IMR-90 (cell line): Measurements from ENCODE around the gene PPDPF. TPM values are rescaled to one million over a fixed set of nuclear protein-coding genes. Genes with fewer than 3 reads are reported as not detected.

Experiments
- ATAC-seq: fragments of 200-7000 bp; cut with Tn5 transposase; 2 replicates; pipeline ENCODE4 v1.9.1; 2020; ENCODE audit warnings: low read depth, mild to moderate bottlenecking, moderate library complexity
- BruUV-seq: library from RNA; stranded (reverse); fragments of 400-500 nt; replicated peaks from 2 replicates; lab custom pipeline; 2021; lab: Mats Ljungman, UMichigan
- CTCF ChIA-PET: fragments of 300-600 bp; formaldehyde crosslinking; extraction: SDS; loops from one replicate; lab custom pipeline; 2021; ENCODE audit warnings: antibody characterized with exemption; lab: Yijun Ruan, JAX
- POLR2A ChIA-PET: fragments of 300-600 bp; sonication (Branson Sonifier 250); formaldehyde crosslinking; loops from one replicate; lab custom pipeline; 2022; ENCODE audit warnings: antibody characterized with exemption; ENCODE audit not compliant: unreplicated experiment; lab: Charles Lee
- DNase-seq: peaks from one replicate; pipeline ENCODE4 v3.0.0; 2013
- H2AFZ ChIP-seq: replicated peaks from 2 replicates; pipeline ENCODE3; 2013; ENCODE audit warnings: low read length, mild to moderate bottlenecking; ENCODE audit not compliant: poor library complexity
- H2AK5ac ChIP-seq: 2 replicates; pipeline ENCODE4 v1.6.1; 2013; ENCODE audit warnings: low read depth, low read length, inconsistent platforms
- H2AK9ac ChIP-seq: replicated peaks from 2 replicates; pipeline ENCODE3; 2013; ENCODE audit warnings: mild to moderate bottlenecking, low read depth, low read length, moderate library complexity; ENCODE audit not compliant: poor library complexity
- H2BK120ac ChIP-seq: 2 replicates; pipeline ENCODE4 v1.6.1; 2013; ENCODE audit warnings: low read depth, low read length, inconsistent platforms
- H2BK15ac ChIP-seq: 3 replicates; pipeline ENCODE4 v1.6.1; 2013; ENCODE audit warnings: low read depth, low read length, inconsistent platforms
- H2BK20ac ChIP-seq: 2 replicates; pipeline ENCODE4 v1.6.1; 2013; ENCODE audit warnings: low read depth, mild to moderate bottlenecking, inconsistent platforms, low read length, moderate library complexity
- H2BK5ac ChIP-seq: 2 replicates; pipeline ENCODE4 v1.6.1; 2013; ENCODE audit warnings: mild to moderate bottlenecking, low read depth, low read length, inconsistent platforms; ENCODE audit not compliant: poor library complexity, severe bottlenecking
- H3K14ac ChIP-seq: replicated peaks from 2 replicates; pipeline ENCODE4 v1.6.1; 2013; ENCODE audit warnings: low read depth, low read length, inconsistent platforms
- H3K18ac ChIP-seq: 2 replicates; pipeline ENCODE4 v1.6.1; 2013; ENCODE audit warnings: low read depth, low read length, control low read depth
- H3K23ac ChIP-seq: 2 replicates; pipeline ENCODE4 v1.6.1; 2013; ENCODE audit warnings: low read depth, low read length, inconsistent platforms
- H3K27ac ChIP-seq: 2 replicates; pipeline ENCODE4 v1.5.1; 2013; ENCODE audit warnings: mild to moderate bottlenecking, control low read depth, low read length; ENCODE audit not compliant: insufficient read depth
- H3K27me3 ChIP-seq: 2 replicates; pipeline ENCODE4 v1.6.1; 2013; ENCODE audit warnings: low read length; ENCODE audit not compliant: control insufficient read depth, insufficient read depth
- H3K36me3 ChIP-seq: 2 replicates; pipeline ENCODE4 v1.6.1; 2013; ENCODE audit warnings: low read length, mixed read lengths; ENCODE audit not compliant: control insufficient read depth, insufficient read depth
- H3K4ac ChIP-seq: 2 replicates; pipeline ENCODE4 v1.6.1; 2013; ENCODE audit warnings: low read depth, low read length, inconsistent platforms
- H3K4me1 ChIP-seq: 2 replicates; pipeline ENCODE4 v1.6.1; 2013; ENCODE audit warnings: low read length, mixed read lengths; ENCODE audit not compliant: control insufficient read depth, insufficient read depth
- H3K4me2 ChIP-seq: 2 replicates; pipeline ENCODE4 v1.6.1; 2013; ENCODE audit warnings: low read depth, mild to moderate bottlenecking, control low read depth, low read length, moderate library complexity
- H3K4me3 ChIP-seq: 2 replicates; pipeline ENCODE4 v1.5.1; 2013; ENCODE audit warnings: low read depth, mild to moderate bottlenecking, control low read depth, low read length, moderate library complexity; ENCODE audit not compliant: insufficient read depth
- H3K56ac ChIP-seq: 2 replicates; pipeline ENCODE4 v1.6.1; 2013; ENCODE audit warnings: low read length, inconsistent platforms; ENCODE audit not compliant: insufficient read depth; ENCODE audit errors: extremely low read depth
- H3K79me1 ChIP-seq, 2 experiments: 2 replicates each; pipeline ENCODE4 v1.6.1; 2013; ENCODE audit warnings: low read length in 2 of 2, inconsistent platforms in 1 of 2, low read depth in 1 of 2
- H3K9ac ChIP-seq: 2 replicates; pipeline ENCODE4 v1.6.1; 2013; ENCODE audit warnings: low read depth, low read length, control low read depth
- H3K9me1 ChIP-seq: 2 replicates; pipeline ENCODE4 v1.6.1; 2013; ENCODE audit warnings: low read length, inconsistent platforms; ENCODE audit not compliant: insufficient read depth
- H3K9me3 ChIP-seq: 2 replicates; pipeline ENCODE4 v1.6.1; 2013; ENCODE audit warnings: low read length; ENCODE audit not compliant: control insufficient read depth, insufficient read depth
- H4K20me1 ChIP-seq: 2 replicates; pipeline ENCODE4 v1.6.1; 2013; ENCODE audit warnings: low read length, inconsistent platforms; ENCODE audit not compliant: insufficient read depth
- H4K5ac ChIP-seq: 2 replicates; pipeline ENCODE4 v1.6.1; 2013; ENCODE audit warnings: mild to moderate bottlenecking, low read depth, low read length, control low read depth
- H4K8ac ChIP-seq, 2 experiments: 2 replicates each; pipeline ENCODE4 v1.6.1; 2013; ENCODE audit warnings: low read depth in 2 of 2, low read length in 2 of 2, control low read depth in 1 of 2, inconsistent platforms in 1 of 2
- H4K91ac ChIP-seq: 2 replicates; pipeline ENCODE4 v1.6.1; 2013; ENCODE audit warnings: low read depth, low read length, inconsistent platforms; ENCODE audit not compliant: insufficient read depth
- CHD1 ChIP-seq: IDR thresholded peaks from 2 replicates; pipeline ENCODE4 v1.6.1; 2012; ENCODE audit warnings: low read depth, low read length, improper control_type of control experiment
- ELK1 ChIP-seq: fragments of 150-350 bp; IDR thresholded peaks from 2 replicates; pipeline ENCODE4 v1.6.1; 2016; ENCODE audit warnings: low read depth, mild to moderate bottlenecking, low read length, moderate library complexity, borderline replicate concordance
- FOS ChIP-seq: fragments of 150-350 bp; IDR thresholded peaks from 2 replicates; pipeline ENCODE4 v1.6.1; 2016; ENCODE audit warnings: low read depth, low read length
- MAFK ChIP-seq: IDR thresholded peaks from 2 replicates; pipeline ENCODE4 v1.6.1; 2012; ENCODE audit warnings: low read depth, low read length, improper control_type of control experiment
- MAZ ChIP-seq: IDR thresholded peaks from 2 replicates; pipeline ENCODE4 v1.6.1; 2012; ENCODE audit warnings: low read depth, mild to moderate bottlenecking, low read length, improper control_type of control experiment, moderate library complexity, borderline replicate concordance
- MXI1 ChIP-seq: IDR thresholded peaks from 2 replicates; pipeline ENCODE4 v1.6.1; 2012; ENCODE audit warnings: low read depth, mild to moderate bottlenecking, low read length, moderate library complexity, borderline replicate concordance
- NFE2L2 ChIP-seq: fragments of 150-350 bp; IDR thresholded peaks from 2 replicates; pipeline ENCODE4 v1.6.1; 2016; ENCODE audit warnings: low read depth, mild to moderate bottlenecking, low read length
- POLR2A ChIP-seq: IDR thresholded peaks from 2 replicates; pipeline ENCODE4 v1.6.1; 2012; ENCODE audit warnings: mild to moderate bottlenecking, low read depth, low read length
- RAD21 ChIP-seq: IDR thresholded peaks from 2 replicates; pipeline ENCODE4 v1.6.1; 2012; ENCODE audit warnings: low read length, improper control_type of control experiment
- RCOR1 ChIP-seq: IDR thresholded peaks from 2 replicates; pipeline ENCODE4 v1.6.1; 2012; ENCODE audit warnings: mild to moderate bottlenecking, low read length, improper control_type of control experiment; ENCODE audit not compliant: insufficient replicate concordance
- RFX5 ChIP-seq: IDR thresholded peaks from 2 replicates; pipeline ENCODE4 v1.8.0; 2012; ENCODE audit warnings: low read depth, mild to moderate bottlenecking, low read length, moderate library complexity
- SMC3 ChIP-seq: fragments of 150-350 bp; IDR thresholded peaks from 2 replicates; pipeline ENCODE4 v1.6.1; 2016; ENCODE audit warnings: low read depth, mild to moderate bottlenecking, antibody characterized with exemption, low read length, moderate library complexity
- USF2 ChIP-seq: fragments of 150-350 bp; IDR thresholded peaks from 2 replicates; pipeline ENCODE4 v1.6.1; 2017; ENCODE audit warnings: mild to moderate bottlenecking, antibody characterized with exemption, low read length, low read depth
- WGBS, 2 experiments: methylation state at CpG; one replicate each; pipeline versions ENCODE4 v1.1.5 to v1.1.7; 2013; ENCODE audit warnings: missing lambda C conversion rate in 2 of 2; ENCODE audit not compliant: insufficient read length in 1 of 2; ENCODE audit errors: extremely low coverage in 2 of 2; 5-methylcytosine and 5-hydroxymethylcytosine counted together
- dilution Hi-C: fragments of 300-500 bp; cut with HindIII; formaldehyde crosslinking; loops from one replicate; pipeline ENCODE4 v1.14.3; 2018; ENCODE audit warnings: low sequenced_read_pairs; ENCODE audit not compliant: unreplicated experiment
- in situ Hi-C: fragments of 300-500 bp; cut with MboI; formaldehyde crosslinking; loops from 3 replicates; pipeline ENCODE4 v1.14.3; 2019; ENCODE audit warnings: low sequenced_read_pairs, inconsistent platforms, mixed read lengths
- intact Hi-C: fragments of 100-400 bp; cut with micrococcal nuclease; formaldehyde crosslinking; loops from 2 replicates; pipeline ENCODE4 v1.10.0; 2022
- polyA plus RNA-seq, 3 experiments: library from polyadenylated mRNA; depleted of rRNA; stranded (reverse); fragments of >200 nt; gene quantifications; 2 replicates each; pipeline ENCODE4 v1.2.3, GENCODE V29; 2012; ENCODE audit warnings: low replicate concordance in 1 of 3
- total RNA-seq: library from RNA; depleted of rRNA; stranded (reverse); fragments of >200 nt; gene quantifications from 2 replicates; pipeline ENCODE4 v1.2.3, GENCODE V29; 2012
- TF ChIP-seq, protein P1 (sequence below): conservative IDR thresholded peaks from 2 replicates; pipeline ENCODE4 v1.5.1; 2012; ENCODE audit warnings: mild to moderate bottlenecking, low read depth, low read length, improper control_type of control experiment

PPDPF gene
- total and polyA plus RNA-seq, 2 of the 4 experiments (the other 2 are of a cell fraction) = 12.9 to 171 TPM

GRCh38 chr20:63490416-63490815 is 30.1 kb upstream of the PPDPF start (continued):
- TF ChIP-seq POLR2A (no peak), RFX5 (no peak), SMC3 (no peak), NFE2L2 (no peak)

GRCh38 chr20:63491078-63491477 is 29.5 kb upstream of the PPDPF start:
- no peak overlapping the region for H2AFZ ChIP-seq
- dilution Hi-C loops = no loop called here
- no peaks in the 10 kb centered on the region for H3K4me1 ChIP-seq
- no peak for ATAC-seq
- ChIA-PET POLR2A (no interaction called here), CTCF (no interaction called here)
- H2BK5ac ChIP-seq = no peak overlapping the region
- no peak overlapping the region for H3K27ac ChIP-seq
- no peak overlapping the region for H3K23ac ChIP-seq
- H3K9me1 ChIP-seq = no peaks in the 10 kb centered on the region
- no peak overlapping the region for H2AK9ac ChIP-seq
- no TSS peak for BruUV-seq
- no peak overlapping the region for H3K18ac ChIP-seq
- no peak overlapping the region for H2AK5ac ChIP-seq
- H3K56ac ChIP-seq = no peak overlapping the region
- H3K4me3 ChIP-seq = no peak overlapping the region
- no peak overlapping the region for H2BK120ac ChIP-seq
- H3K79me1 ChIP-seq = no peaks in the 10 kb centered on the region
- H4K8ac ChIP-seq = no peak overlapping the region
- no peak overlapping the region for H3K4me2 ChIP-seq
- no peak for DNase-seq
- H2BK20ac ChIP-seq = no peak overlapping the region
- no peak overlapping the region for H3K4ac ChIP-seq
- no peaks in the 10 kb centered on the region for H3K36me3 ChIP-seq
- peaks cover 4% of the 10 kb centered on the region; the same call in 1 of the 2 replicates for H4K20me1 ChIP-seq
- intact Hi-C loops = no loop called here
- H4K91ac ChIP-seq = no peak overlapping the region
- H3K9ac ChIP-seq = no peak overlapping the region
- 50% methylated on average over 2 of the region's 4 CpGs; no CpG with 5 or more reads in 1 of the 2 experiments for WGBS, 2 experiments
- no peak overlapping the region for H3K14ac ChIP-seq
- H3K27me3 ChIP-seq = peaks cover 18% of the 10 kb centered on the region
- in situ Hi-C loops = no loop called here
- H4K5ac ChIP-seq = no peak overlapping the region
- no peaks in the 10 kb centered on the region for H3K9me3 ChIP-seq
- no peak overlapping the region for H2BK15ac ChIP-seq
- TF ChIP-seq MAFK (no peak), RFX5 (no peak), USF2 (no peak), SMC3 (no peak), MAZ (no peak), ELK1 (no peak), CHD1 (no peak), FOS (no peak), MXI1 (no peak), RAD21 (no peak), RCOR1 (no peak), NFE2L2 (no peak), POLR2A (no peak)
- TF ChIP-seq, protein P1, sequence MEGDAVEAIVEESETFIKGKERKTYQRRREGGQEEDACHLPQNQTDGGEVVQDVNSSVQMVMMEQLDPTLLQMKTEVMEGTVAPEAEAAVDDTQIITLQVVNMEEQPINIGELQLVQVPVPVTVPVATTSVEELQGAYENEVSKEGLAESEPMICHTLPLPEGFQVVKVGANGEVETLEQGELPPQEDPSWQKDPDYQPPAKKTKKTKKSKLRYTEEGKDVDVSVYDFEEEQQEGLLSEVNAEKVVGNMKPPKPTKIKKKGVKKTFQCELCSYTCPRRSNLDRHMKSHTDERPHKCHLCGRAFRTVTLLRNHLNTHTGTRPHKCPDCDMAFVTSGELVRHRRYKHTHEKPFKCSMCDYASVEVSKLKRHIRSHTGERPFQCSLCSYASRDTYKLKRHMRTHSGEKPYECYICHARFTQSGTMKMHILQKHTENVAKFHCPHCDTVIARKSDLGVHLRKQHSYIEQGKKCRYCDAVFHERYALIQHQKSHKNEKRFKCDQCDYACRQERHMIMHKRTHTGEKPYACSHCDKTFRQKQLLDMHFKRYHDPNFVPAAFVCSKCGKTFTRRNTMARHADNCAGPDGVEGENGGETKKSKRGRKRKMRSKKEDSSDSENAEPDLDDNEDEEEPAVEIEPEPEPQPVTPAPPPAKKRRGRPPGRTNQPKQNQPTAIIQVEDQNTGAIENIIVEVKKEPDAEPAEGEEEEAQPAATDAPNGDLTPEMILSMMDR = no peak
